GM21381 (cell line): ENCODE data around the gene LRRC10B.

Source experiments
- ATAC-seq: cut with Tn5 transposase; IDR thresholded peaks from one replicate; pipeline ENCODE4 v1.9.1; 2021; ENCODE audit warnings: mild to moderate bottlenecking, moderate library complexity; ENCODE audit not compliant: unreplicated experiment

LRRC10B gene

GRCh38 chr11:61528114-61528513, 19.6 kb downstream of the LRRC10B start:
- ATAC-seq = no peak

- no peak for ATAC-seq
Observed at GRCh38 chr11:61529537-61530225, 21.1 kb downstream of the LRRC10B start.

- ATAC-seq = no peak
Observed at GRCh38 chr11:61531044-61531443, 22.5 kb downstream of the LRRC10B start.

GRCh38 chr11:61532134-61533038, 23.8 kb downstream of the LRRC10B start:
- no peak for ATAC-seq

GRCh38 chr11:61533039-61533375, 24.5 kb downstream of the LRRC10B start:
- no peak for ATAC-seq

- no peak for ATAC-seq
Observed at GRCh38 chr11:61533401-61533800, 24.9 kb downstream of the LRRC10B start.

GRCh38 chr11:61534025-61534932, 25.7 kb downstream of the LRRC10B start:
- ATAC-seq = no peak

- no peak for ATAC-seq
Observed at GRCh38 chr11:61534933-61535839, 26.6 kb downstream of the LRRC10B start.

GRCh38 chr11:61535998-61536675, 27.6 kb downstream of the LRRC10B start:
- no peak for ATAC-seq

GRCh38 chr11:61536676-61537270, 28.2 kb downstream of the LRRC10B start:
- no peak for ATAC-seq

- ATAC-seq = no peak
Observed at GRCh38 chr11:61537326-61537725, 28.8 kb downstream of the LRRC10B start.

- ATAC-seq = no peak
Observed at GRCh38 chr11:61538636-61538961, 30.1 kb downstream of the LRRC10B start.

GRCh38 chr11:61539006-61539405, 30.5 kb downstream of the LRRC10B start:
- no peak for ATAC-seq

- ATAC-seq = no peak
Observed at GRCh38 chr11:61539831-61540357, 31.3 kb downstream of the LRRC10B start.

- ATAC-seq = no peak
Observed at GRCh38 chr11:61540528-61540927, 32.0 kb downstream of the LRRC10B start.

- ATAC-seq = no peak
Observed at GRCh38 chr11:61541598-61541997, 33.0 kb downstream of the LRRC10B start.

- ATAC-seq = no peak
Observed at GRCh38 chr11:61542024-61542461, 33.5 kb downstream of the LRRC10B start.

GRCh38 chr11:61542705-61543104, 34.2 kb downstream of the LRRC10B start:
- no peak for ATAC-seq
